HCT116 (cell line): ENCODE results near the gene XYLT2. TPM values are rescaled to one million over a fixed set of nuclear protein-coding genes. Genes with fewer than 3 reads are reported as not detected.

Experiments used
- ATAC-seq: fragments of 200-7000 bp; cut with Tn5 transposase; 2 replicates; pipeline ENCODE4 v1.9.1; 2020; ENCODE audit warnings: mild to moderate bottlenecking, moderate library complexity
- BruUV-seq: library from RNA; stranded (reverse); fragments of 400-500 nt; replicated peaks from 2 replicates; lab custom pipeline; 2021; lab: Mats Ljungman, UMichigan
- CTCF ChIA-PET: fragments of 300-600 bp; sonication (Branson Sonifier 250); formaldehyde crosslinking; loops from one replicate; lab custom pipeline; 2021; ENCODE audit warnings: antibody characterized with exemption; lab: Charles Lee
- POLR2A ChIA-PET: fragments of 300-600, 350-600 bp; sonication (Branson Sonifier 250); formaldehyde crosslinking; loops from one replicate; lab custom pipeline; 2021; ENCODE audit warnings: antibody characterized with exemption; lab: Charles Lee
- RAD21 ChIA-PET, 2 experiments: fragments of 300-600 bp; sonication (Branson Sonifier 250); formaldehyde crosslinking; loops; one replicate each; lab custom pipeline; 2023; ENCODE audit warnings: low total read pairs in 2 of 2; ENCODE audit not compliant: uncharacterized antibody in 2 of 2, unreplicated experiment in 2 of 2, low non-redundant PET in 1 of 2; lab: Charles Lee
- DNase-seq: peaks from one replicate; pipeline ENCODE4 v3.0.0-alpha.2; 2010; ENCODE audit warnings: low read depth, low spot score
- H2AFZ ChIP-seq: fragments of 200-600 bp; shearing (Covaris generic), sonication (generic); 2 replicates; pipeline ENCODE4 v1.6.1; 2017; ENCODE audit warnings: low read depth, mixed run types, mixed read lengths, antibody characterized with exemption, low read length; ENCODE audit not compliant: poor library complexity, severe bottlenecking
- H3K27ac ChIP-seq: 2 replicates; pipeline ENCODE4 v1.5.1; 2012; ENCODE audit warnings: low read depth, low read length
- H3K27me3 ChIP-seq: fragments of 200-600 bp; sonication (generic); 2 replicates; pipeline ENCODE4 v1.6.1; 2016; ENCODE audit warnings: mixed run types, low read length, mixed read lengths; ENCODE audit not compliant: insufficient read depth
- H3K36me3 ChIP-seq, 2 experiments: fragments of 200-500 bp in 1 of 2; fragments of 200-600 bp in 1 of 2; sonication (Bioruptor generic) in 1 of 2; sonication (generic) in 1 of 2; 2 replicates each; pipeline versions ENCODE4 v1.5.1 to v1.6.1; 2014 to 2016; ENCODE audit warnings: low read length in 2 of 2, inconsistent platforms in 1 of 2, mixed read lengths in 1 of 2, mixed run types in 1 of 2; ENCODE audit not compliant: insufficient read depth in 2 of 2, control insufficient read depth in 1 of 2
- H3K4me1 ChIP-seq, 2 experiments: fragments of 200-600 bp in 1 of 2; sonication (generic) in 1 of 2; 2 replicates each; pipeline versions ENCODE4 v1.5.1 to v1.6.1; 2012 to 2017; ENCODE audit warnings: low read length in 2 of 2, inconsistent platforms in 1 of 2, mild to moderate bottlenecking in 1 of 2, mixed read lengths in 1 of 2, mixed run types in 1 of 2, moderate library complexity in 1 of 2; ENCODE audit not compliant: insufficient read depth in 2 of 2, control insufficient read depth in 1 of 2
- H3K4me2 ChIP-seq: fragments of 200-600 bp; sonication (generic); 2 replicates; pipeline ENCODE4 v1.6.1; 2017; ENCODE audit warnings: mixed run types, low read length, mixed read lengths
- H3K4me3 ChIP-seq, 2 experiments: fragments of 200-600 bp in 1 of 2; sonication (generic) in 1 of 2; replicated peaks in 1 of 2; 2 replicates each; pipeline ENCODE4 v1.5.1; 2011 to 2016; ENCODE audit warnings: low read length in 2 of 2, control low read depth in 1 of 2, low read depth in 1 of 2, mild to moderate bottlenecking in 1 of 2, mixed read lengths in 1 of 2, mixed run types in 1 of 2
- H3K79me2 ChIP-seq: fragments of 200-600 bp; sonication (generic); 2 replicates; pipeline ENCODE4 v1.6.1; 2017; ENCODE audit warnings: mild to moderate bottlenecking, mixed run types, low read length, moderate library complexity, mixed read lengths; ENCODE audit not compliant: insufficient read depth
- H3K9ac ChIP-seq: fragments of 200-600 bp; sonication (generic); 2 replicates; pipeline ENCODE4 v1.6.1; 2016; ENCODE audit warnings: low read length, mixed read lengths
- H3K9me2 ChIP-seq: fragments of 200-600 bp; sonication (generic), shearing (Covaris generic); 2 replicates; pipeline ENCODE4 v1.6.1; 2017; ENCODE audit warnings: mixed run types, mild to moderate bottlenecking, moderate library complexity; ENCODE audit not compliant: insufficient read depth
- H3K9me3 ChIP-seq, 2 experiments: fragments of 200-500 bp in 1 of 2; fragments of 200-600 bp in 1 of 2; sonication (Bioruptor generic) in 1 of 2; sonication (generic) in 1 of 2; 2 replicates each; pipeline ENCODE4 v1.6.1; 2014 to 2017; ENCODE audit warnings: low read length in 2 of 2, mixed read lengths in 2 of 2, inconsistent platforms in 1 of 2, low read depth in 1 of 2, mild to moderate bottlenecking in 1 of 2, mixed run types in 1 of 2, moderate library complexity in 1 of 2; ENCODE audit not compliant: control insufficient read depth in 1 of 2, insufficient read depth in 1 of 2
- H4K20me1 ChIP-seq: fragments of 200-600 bp; sonication (generic), shearing (Covaris generic); 2 replicates; pipeline ENCODE4 v1.6.1; 2017; ENCODE audit warnings: mixed run types, mild to moderate bottlenecking, moderate library complexity; ENCODE audit not compliant: insufficient read depth
- CBX3 ChIP-seq: IDR thresholded peaks from 2 replicates; pipeline ENCODE4 v1.6.1; 2012; ENCODE audit warnings: low read depth
- CEBPB ChIP-seq: IDR thresholded peaks from 2 replicates; pipeline ENCODE4 v1.6.1; 2012; ENCODE audit warnings: low read depth
- EGR1 ChIP-seq: IDR thresholded peaks from 2 replicates; pipeline ENCODE4 v1.6.1; 2012; ENCODE audit warnings: low read depth
- ELF1 ChIP-seq: IDR thresholded peaks from 2 replicates; pipeline ENCODE4 v1.6.1; 2012; ENCODE audit warnings: low read depth, borderline replicate concordance
- EZH2 ChIP-seq: fragments of 200-600 bp; sonication (generic); IDR thresholded peaks from 2 replicates; pipeline ENCODE4 v1.6.1; 2017; ENCODE audit warnings: antibody characterized with exemption, mixed run types
- EZH2phosphoT487 ChIP-seq: fragments of 200-600 bp; IDR thresholded peaks from 2 replicates; pipeline ENCODE4 v1.6.1; 2018; ENCODE audit warnings: antibody characterized with exemption, borderline replicate concordance
- POLR2A ChIP-seq: IDR thresholded peaks from 2 replicates; pipeline ENCODE4 v1.7.0; 2011; ENCODE audit warnings: borderline replicate concordance; ENCODE audit not compliant: insufficient read depth, insufficient read length; ENCODE audit errors: extremely low read depth
- POLR2AphosphoS5 ChIP-seq: IDR thresholded peaks from 2 replicates; pipeline ENCODE4 v1.6.1; 2011; ENCODE audit warnings: mild to moderate bottlenecking, low read depth, low read length, moderate library complexity
- SIN3A ChIP-seq: IDR thresholded peaks from 2 replicates; pipeline ENCODE4 v1.6.1; 2012; ENCODE audit warnings: low read depth
- SP1 ChIP-seq: IDR thresholded peaks from 2 replicates; pipeline ENCODE4 v1.6.1; 2012; ENCODE audit warnings: low read depth
- SRF ChIP-seq: IDR thresholded peaks from 2 replicates; pipeline ENCODE4 v1.6.1; 2012; ENCODE audit warnings: low read depth
- TCF7L2 ChIP-seq: IDR thresholded peaks from 2 replicates; pipeline ENCODE4 v1.7.0; 2011; ENCODE audit warnings: borderline replicate concordance, inconsistent platforms; ENCODE audit not compliant: insufficient read depth, insufficient read length; ENCODE audit errors: extremely low read depth
- YY1 ChIP-seq: IDR thresholded peaks from 2 replicates; pipeline ENCODE4 v1.6.1; 2011; ENCODE audit warnings: low read length, low read depth, moderate library complexity, mild to moderate bottlenecking; ENCODE audit not compliant: insufficient replicate concordance; ENCODE audit errors: extremely low read depth
- ZFX ChIP-seq: fragments of 450-650 bp; IDR thresholded peaks from 2 replicates; pipeline ENCODE4 v1.6.1; 2017
- ZNF274 ChIP-seq: fragments of 200-500 bp; sonication (Bioruptor generic); IDR thresholded peaks from 2 replicates; pipeline ENCODE4 v1.6.1; 2014; ENCODE audit warnings: mild to moderate bottlenecking, low read depth, low read length, inconsistent platforms
- intact Hi-C: fragments of 100-400 bp; cut with micrococcal nuclease; formaldehyde crosslinking; loops from 2 replicates; pipeline ENCODE4 v1.10.0; 2022
- total RNA-seq: library from RNA; stranded (reverse); gene quantifications from one replicate; pipeline ENCODE4 v1.2.1, GENCODE V29; 2021; ENCODE audit not compliant: unreplicated experiment
- TF ChIP-seq, protein P1 (sequence below): IDR thresholded peaks from 2 replicates; pipeline ENCODE4 v1.6.1; 2012
- TF ChIP-seq, protein P2 (sequence below): IDR thresholded peaks from 2 replicates; pipeline ENCODE4 v1.6.1; 2012
- TF ChIP-seq, protein P3 (sequence below): IDR thresholded peaks from 2 replicates; pipeline ENCODE4 v1.6.1; 2011; ENCODE audit warnings: mild to moderate bottlenecking, low read length, moderate library complexity; ENCODE audit not compliant: insufficient replicate concordance; ENCODE audit errors: extremely low read depth
- TF ChIP-seq, protein P4 (sequence below): IDR thresholded peaks from 2 replicates; pipeline ENCODE4 v1.6.1; 2012; ENCODE audit warnings: low read depth
- TF ChIP-seq, protein P5 (sequence below), 3 experiments: fragments of 200-600 bp in 1 of 3; sonication (generic) in 1 of 3; IDR thresholded peaks in 2 of 3; conservative IDR thresholded peaks in 1 of 3; 2 replicates each; pipeline ENCODE4 v1.5.1; 2012 to 2017; ENCODE audit warnings: low read depth in 2 of 3, low read length in 2 of 3, antibody characterized with exemption in 1 of 3, borderline replicate concordance in 1 of 3, control low read depth in 1 of 3, mild to moderate bottlenecking in 1 of 3, mixed read lengths in 1 of 3, mixed run types in 1 of 3, moderate library complexity in 1 of 3; ENCODE audit not compliant: insufficient read depth in 1 of 3

The XYLT2 gene
- total RNA-seq, 1 experiment from 2014 or later: 37.5 TPM

GRCh38 chr17:50407921-50408320 lies 62.0 kb downstream of the XYLT2 start:
- Histone ChIP-seq H3K4me3 (no peak overlapping the region), H2AFZ (no peak overlapping the region), H3K4me2 (no peak overlapping the region), H3K36me3 (no peaks in the 10 kb centered on the region), H3K27ac (no peak overlapping the region), H3K27me3 (no peaks in the 10 kb centered on the region), H3K4me1 (no peaks in the 10 kb centered on the region), H3K9me3 (no peaks in the 10 kb centered on the region), H3K79me2 (no peaks in the 10 kb centered on the region), H4K20me1 (no peaks in the 10 kb centered on the region), H3K9me2 (no peaks in the 10 kb centered on the region), H3K9ac (no peak overlapping the region)
- ATAC-seq (no peak), DNase-seq (no peak)
- ChIA-PET CTCF (interaction anchor here (2.1 kb wide), 1 partner anchor 11 kb away, joined by 16 read pairs; the partner anchor contains the start of gene LRRC59), RAD21 (no interaction called here), POLR2A (no interaction called here)
- intact Hi-C loops: no loop called here
- TF ChIP-seq SIN3A (no peak), EZH2phosphoT487 (no peak), ZFX (no peak), ZNF274 (no peak), CEBPB (no peak), TCF7L2 (no peak), CBX3 (no peak), YY1 (no peak), SRF (no peak), EZH2 (no peak), SP1 (no peak), EGR1 (no peak), ELF1 (no peak), POLR2A (no peak), POLR2AphosphoS5 (no peak)
- TF ChIP-seq, protein P1, sequence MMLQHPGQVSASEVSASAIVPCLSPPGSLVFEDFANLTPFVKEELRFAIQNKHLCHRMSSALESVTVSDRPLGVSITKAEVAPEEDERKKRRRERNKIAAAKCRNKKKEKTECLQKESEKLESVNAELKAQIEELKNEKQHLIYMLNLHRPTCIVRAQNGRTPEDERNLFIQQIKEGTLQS: no peak
- TF ChIP-seq, protein P2, sequence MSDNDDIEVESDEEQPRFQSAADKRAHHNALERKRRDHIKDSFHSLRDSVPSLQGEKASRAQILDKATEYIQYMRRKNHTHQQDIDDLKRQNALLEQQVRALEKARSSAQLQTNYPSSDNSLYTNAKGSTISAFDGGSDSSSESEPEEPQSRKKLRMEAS: no peak
- TF ChIP-seq, protein P3, sequence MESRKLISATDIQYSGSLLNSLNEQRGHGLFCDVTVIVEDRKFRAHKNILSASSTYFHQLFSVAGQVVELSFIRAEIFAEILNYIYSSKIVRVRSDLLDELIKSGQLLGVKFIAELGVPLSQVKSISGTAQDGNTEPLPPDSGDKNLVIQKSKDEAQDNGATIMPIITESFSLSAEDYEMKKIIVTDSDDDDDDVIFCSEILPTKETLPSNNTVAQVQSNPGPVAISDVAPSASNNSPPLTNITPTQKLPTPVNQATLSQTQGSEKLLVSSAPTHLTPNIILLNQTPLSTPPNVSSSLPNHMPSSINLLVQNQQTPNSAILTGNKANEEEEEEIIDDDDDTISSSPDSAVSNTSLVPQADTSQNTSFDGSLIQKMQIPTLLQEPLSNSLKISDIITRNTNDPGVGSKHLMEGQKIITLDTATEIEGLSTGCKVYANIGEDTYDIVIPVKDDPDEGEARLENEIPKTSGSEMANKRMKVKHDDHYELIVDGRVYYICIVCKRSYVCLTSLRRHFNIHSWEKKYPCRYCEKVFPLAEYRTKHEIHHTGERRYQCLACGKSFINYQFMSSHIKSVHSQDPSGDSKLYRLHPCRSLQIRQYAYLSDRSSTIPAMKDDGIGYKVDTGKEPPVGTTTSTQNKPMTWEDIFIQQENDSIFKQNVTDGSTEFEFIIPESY: no peak
- TF ChIP-seq, protein P4, sequence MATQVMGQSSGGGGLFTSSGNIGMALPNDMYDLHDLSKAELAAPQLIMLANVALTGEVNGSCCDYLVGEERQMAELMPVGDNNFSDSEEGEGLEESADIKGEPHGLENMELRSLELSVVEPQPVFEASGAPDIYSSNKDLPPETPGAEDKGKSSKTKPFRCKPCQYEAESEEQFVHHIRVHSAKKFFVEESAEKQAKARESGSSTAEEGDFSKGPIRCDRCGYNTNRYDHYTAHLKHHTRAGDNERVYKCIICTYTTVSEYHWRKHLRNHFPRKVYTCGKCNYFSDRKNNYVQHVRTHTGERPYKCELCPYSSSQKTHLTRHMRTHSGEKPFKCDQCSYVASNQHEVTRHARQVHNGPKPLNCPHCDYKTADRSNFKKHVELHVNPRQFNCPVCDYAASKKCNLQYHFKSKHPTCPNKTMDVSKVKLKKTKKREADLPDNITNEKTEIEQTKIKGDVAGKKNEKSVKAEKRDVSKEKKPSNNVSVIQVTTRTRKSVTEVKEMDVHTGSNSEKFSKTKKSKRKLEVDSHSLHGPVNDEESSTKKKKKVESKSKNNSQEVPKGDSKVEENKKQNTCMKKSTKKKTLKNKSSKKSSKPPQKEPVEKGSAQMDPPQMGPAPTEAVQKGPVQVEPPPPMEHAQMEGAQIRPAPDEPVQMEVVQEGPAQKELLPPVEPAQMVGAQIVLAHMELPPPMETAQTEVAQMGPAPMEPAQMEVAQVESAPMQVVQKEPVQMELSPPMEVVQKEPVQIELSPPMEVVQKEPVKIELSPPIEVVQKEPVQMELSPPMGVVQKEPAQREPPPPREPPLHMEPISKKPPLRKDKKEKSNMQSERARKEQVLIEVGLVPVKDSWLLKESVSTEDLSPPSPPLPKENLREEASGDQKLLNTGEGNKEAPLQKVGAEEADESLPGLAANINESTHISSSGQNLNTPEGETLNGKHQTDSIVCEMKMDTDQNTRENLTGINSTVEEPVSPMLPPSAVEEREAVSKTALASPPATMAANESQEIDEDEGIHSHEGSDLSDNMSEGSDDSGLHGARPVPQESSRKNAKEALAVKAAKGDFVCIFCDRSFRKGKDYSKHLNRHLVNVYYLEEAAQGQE: no peak
- TF ChIP-seq, protein P5, sequence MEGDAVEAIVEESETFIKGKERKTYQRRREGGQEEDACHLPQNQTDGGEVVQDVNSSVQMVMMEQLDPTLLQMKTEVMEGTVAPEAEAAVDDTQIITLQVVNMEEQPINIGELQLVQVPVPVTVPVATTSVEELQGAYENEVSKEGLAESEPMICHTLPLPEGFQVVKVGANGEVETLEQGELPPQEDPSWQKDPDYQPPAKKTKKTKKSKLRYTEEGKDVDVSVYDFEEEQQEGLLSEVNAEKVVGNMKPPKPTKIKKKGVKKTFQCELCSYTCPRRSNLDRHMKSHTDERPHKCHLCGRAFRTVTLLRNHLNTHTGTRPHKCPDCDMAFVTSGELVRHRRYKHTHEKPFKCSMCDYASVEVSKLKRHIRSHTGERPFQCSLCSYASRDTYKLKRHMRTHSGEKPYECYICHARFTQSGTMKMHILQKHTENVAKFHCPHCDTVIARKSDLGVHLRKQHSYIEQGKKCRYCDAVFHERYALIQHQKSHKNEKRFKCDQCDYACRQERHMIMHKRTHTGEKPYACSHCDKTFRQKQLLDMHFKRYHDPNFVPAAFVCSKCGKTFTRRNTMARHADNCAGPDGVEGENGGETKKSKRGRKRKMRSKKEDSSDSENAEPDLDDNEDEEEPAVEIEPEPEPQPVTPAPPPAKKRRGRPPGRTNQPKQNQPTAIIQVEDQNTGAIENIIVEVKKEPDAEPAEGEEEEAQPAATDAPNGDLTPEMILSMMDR (IDR thresholded peaks at IDR 0.05 in 2 of 3, conservative IDR thresholded peaks at IDR 0.05 in 1 of 3; ENCODE audit: borderline replicate concordance in 1 of 3, insufficient read depth in 1 of 3, low read depth in 2 of 3, low read length in 2 of 3): no peak
- BruUV-seq: no TSS peak
